ENCODE results near the gene ATP2C2.

ATP2C2 gene

DNA sequence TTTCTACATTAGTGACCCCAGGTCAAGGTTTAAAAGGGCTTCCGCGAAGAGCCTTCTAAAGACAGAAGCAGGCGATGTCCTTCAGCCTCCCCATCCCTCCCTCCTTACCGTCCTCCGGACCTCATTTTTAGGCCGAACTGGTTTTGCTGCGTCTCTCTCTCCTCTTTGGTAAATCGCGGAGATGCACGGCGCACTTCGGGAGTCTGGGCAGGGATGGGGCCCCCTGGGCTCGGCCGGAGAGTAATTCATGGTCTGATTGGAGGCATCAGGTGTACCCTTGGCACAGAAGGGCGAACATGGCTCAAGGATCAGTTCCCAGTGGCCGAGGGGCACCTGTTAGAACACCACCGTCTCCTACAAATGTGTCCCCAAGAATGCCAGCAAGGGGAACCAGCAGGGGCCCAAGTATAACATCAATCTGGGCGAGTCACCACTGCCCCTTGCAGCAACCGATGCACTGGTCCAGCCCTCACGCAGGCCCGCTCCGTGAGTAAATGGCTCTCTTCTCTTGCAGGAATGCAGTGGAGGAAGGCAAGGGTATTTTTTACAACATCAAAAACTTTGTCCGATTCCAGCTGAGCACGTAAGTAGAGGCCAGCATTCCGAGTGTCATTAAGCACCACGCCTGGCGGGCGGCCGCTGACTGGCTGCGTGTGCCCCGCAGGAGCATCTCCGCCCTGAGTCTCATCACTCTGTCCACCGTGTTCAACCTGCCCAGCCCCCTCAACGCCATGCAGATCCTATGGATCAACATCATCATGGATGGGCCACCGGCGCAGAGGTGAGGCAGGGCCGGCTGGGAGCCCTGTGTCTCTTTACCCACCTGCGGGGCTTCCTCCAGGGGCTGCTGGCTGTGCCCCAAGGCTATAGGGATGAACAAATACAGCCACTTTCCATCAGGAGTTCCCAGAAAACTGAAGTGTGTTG is 90.5 kb downstream of the ATP2C2 start:
- DNase-seq, result no peak

DNA sequence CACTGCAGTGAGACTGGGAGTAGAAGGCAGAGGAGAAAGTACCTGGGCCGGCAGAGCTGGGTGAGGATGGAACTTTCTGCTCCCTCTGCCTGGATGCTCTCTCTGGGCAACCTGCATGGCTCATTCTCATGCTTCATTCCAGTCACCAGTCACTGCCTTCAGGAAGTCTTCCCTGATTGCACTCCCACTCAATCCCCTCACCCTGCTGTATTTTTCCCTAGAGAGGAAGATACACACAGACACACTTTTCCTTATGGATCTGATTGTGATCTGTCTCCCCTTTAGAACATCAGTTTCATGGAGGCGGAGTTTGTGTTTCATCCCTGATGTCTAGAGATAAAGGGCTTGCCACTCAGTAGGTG is 91.2 kb downstream of the ATP2C2 start:
- DNase-seq, result no peak

DNA sequence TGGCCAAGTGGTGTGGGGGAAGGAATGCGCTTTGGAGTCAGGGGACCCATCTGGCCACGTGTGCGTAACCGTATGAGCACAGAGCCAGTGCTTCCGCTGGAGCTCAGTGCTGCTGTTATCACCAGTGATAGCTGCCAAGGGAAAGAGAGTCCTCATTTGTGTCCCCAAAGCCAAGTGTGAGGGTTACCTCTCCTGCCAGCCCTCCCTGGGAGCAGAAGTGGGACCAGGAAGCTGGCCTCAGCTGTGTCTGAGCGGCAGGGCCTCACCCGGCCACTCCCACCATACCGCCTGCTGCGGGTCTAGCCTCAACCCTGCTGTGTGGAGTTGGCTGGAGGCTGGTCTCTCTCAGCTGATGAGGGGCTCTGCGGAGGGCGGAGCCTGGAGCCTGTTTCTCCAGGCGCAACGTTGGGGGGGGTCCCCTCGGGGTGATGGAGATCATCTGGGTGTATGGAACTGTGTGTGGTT is 91.6 kb downstream of the ATP2C2 start:
- no peak for DNase-seq

- DNase-seq, result no peak
Observed at GRCh38 chr16:84460406-84461028, 92.2 kb downstream of the ATP2C2 start.

- DNase-seq, result no peak
Observed at GRCh38 chr16:84461029-84461412, 92.7 kb downstream of the ATP2C2 start.

GRCh38 chr16:84461413-84462295 is 93.3 kb downstream of the ATP2C2 start:
- no peak for DNase-seq

DNA sequence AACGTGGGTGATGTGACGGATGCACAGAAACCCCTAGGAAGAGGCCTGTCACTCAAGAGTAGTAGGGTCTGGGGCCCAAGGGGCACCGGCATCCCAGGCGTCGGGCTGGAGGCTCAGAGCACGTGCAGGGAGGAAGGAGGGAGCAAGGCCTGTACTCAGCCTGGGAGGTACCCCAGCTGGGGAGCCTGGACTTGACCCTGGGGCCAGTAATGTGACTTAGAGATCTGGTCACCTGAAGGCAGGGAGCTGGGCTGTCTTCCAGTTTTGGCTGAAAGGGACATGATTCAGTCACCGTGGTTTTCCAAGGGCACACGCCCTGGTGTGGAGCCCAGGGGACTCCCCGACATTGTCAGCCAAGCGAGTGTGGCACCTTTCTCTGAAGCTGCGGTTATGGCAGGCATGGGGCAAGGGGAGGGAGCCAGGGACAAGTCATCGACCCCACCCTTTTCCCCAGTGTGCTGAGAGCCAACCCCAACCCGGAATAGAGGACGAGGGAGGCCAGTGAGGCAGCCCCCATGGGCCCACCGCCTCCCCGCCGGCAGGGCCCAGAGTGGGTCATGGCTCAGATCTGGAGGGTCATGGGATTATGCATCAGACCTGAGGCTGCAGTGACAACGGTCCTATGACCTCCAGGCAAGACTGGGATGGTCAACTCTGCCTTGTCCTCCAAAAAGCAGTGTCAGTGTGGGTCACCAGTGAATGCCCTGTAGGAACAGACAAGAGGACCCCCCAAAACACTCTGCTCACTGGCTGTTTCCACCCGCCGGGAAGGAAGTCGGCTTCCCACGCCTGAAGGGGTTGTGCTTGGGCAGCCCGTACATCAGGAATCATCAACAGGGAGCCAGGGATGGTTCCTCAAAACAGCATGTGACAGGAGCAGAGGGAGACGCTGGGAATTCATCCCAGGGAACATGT is 94.2 kb downstream of the ATP2C2 start:
- no peak for DNase-seq

DNA sequence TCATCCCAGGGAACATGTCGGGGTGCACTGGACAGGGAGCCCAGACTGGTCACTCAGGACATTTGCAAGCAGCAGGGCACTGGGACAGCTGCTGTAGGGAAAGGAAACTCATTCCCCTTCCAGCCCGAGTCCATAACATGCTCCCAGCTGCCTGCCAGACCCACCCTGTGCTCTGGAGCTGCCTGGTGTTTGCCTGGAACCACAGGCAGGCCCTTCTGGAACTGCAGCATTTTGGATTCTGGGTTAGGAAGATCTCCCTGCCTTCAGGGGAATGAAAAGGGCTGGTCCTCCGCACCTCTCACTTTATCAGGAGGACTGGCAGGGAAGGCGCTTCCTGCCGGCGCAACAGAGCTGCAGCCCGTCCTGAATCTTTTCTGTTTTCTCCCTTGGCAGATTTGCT is 94.9 kb downstream of the ATP2C2 start:
- DNase-seq, result no peak

DNA sequence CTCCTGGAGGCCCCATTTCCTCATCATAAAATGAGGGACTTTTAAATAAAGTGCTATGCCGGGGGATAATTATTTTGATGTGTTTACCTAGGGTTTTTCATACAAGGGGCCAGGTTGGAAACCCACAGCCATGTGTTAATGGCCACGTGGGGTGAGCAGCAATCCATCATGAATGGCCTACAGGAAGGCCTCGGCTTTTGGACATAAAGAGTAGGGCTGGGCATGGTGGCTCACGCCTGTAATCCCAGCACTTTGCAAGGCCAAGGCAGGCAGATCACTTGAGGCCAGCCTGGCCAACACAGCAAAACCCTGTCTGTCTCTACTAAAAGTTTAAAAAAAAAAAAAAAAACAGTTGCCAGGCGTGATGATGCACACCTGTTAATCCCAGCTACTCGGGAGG is 95.8 kb downstream of the ATP2C2 start:
- no peak for DNase-seq

GRCh38 chr16:84465154-84465553 is 96.8 kb downstream of the ATP2C2 start:
- no peak for DNase-seq

- no peak for DNase-seq
Observed at GRCh38 chr16:84466692-84467091, 98.4 kb downstream of the ATP2C2 start.

DNA sequence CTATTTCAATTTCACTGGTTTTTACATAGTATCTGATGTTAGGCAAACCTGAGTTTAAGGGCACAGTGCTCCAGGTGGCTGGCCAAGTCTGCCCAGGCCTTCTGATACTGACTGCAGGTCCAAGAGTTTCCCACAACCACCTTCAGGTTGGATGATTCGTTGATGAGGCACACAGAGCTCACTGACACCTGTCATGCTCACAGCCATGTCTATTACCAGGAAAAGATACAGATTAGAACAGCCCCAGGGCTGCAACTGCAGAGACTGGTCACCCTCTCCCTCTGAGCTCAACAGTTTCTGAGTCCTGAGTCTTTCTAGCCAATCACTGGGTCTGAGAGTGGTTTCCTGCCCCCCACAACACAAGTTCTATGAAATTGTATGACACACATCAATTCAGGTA is 98.9 kb downstream of the ATP2C2 start:
- no peak for DNase-seq

GRCh38 chr16:84467709-84468108 is 99.4 kb downstream of the ATP2C2 start:
- DNase-seq, result no peak

GRCh38 chr16:84471316-84471715 is 103.0 kb downstream of the ATP2C2 start:
- no peak for DNase-seq

DNA sequence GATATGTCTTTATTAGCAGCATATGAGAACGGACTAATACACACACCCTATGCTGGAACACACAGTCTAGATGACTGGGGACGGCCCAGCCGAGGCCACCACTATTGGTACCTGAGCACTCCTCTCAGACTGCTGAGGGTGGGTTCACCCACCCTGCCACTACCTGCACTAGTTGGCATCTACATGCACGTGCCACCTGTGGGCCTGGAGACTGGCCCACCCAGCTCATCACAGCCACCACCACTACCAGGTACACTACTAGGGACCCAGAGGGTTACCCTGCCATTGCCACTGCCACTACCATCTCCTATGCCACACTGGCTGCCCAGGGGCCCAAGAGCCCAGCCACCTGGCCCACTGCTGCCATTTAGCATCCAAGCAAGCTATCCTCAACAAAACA is 103.6 kb downstream of the ATP2C2 start:
- no peak for DNase-seq

- DNase-seq, result no peak
Observed at GRCh38 chr16:84475643-84476240, 107.4 kb downstream of the ATP2C2 start.

GRCh38 chr16:84476401-84476800 is 108.1 kb downstream of the ATP2C2 start:
- DNase-seq, result no peak

DNA sequence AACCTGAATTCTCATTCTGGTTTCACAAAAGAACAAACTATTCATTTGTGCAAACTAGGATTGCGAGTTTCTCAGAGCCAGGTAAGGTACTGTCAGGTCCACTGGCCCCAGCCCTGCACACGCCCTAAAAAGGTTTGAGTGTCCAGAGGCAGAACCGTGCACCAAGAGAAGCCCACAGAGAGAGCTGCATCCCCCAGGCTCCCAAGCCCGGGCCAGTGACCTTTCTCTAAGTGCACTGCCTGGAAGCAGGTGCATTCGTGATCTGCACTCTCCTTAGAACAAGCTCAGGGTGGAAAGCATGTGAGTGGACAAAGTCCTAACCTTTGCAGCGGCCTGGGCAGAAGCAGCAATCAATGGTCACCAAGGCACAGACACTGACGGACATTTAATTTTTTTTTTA is 109.3 kb downstream of the ATP2C2 start:
- DNase-seq, result no peak

- DNase-seq, result no peak
Observed at GRCh38 chr16:84478172-84478947, 110.0 kb downstream of the ATP2C2 start.

- DNase-seq, result no peak
Observed at GRCh38 chr16:84479716-84480450, 111.5 kb downstream of the ATP2C2 start.

Data from NCI-H1436 treated with DMSO at 0.1 percent for 48 hours (cell line).